Measurements from ENCODE around the gene PACSIN2. TPM values are rescaled to one million over a fixed set of nuclear protein-coding genes. Genes with fewer than 3 reads are reported as not detected.

The PACSIN2 gene
- total and polyA plus RNA-seq, 2 of the 13 experiments (the other 11 are each of a cell fraction or from before 2014, with no cell fraction given): 54.1 to 68.8 TPM

- TF ChIP-seq ZNF780A (CRISPR knock-in tag; IDR thresholded peaks at IDR 0.05) (no peak), ZNF547 (CRISPR knock-in tag; IDR thresholded peaks at IDR 0.05) (no peak), ATF3 (CRISPR knock-in tag; IDR thresholded peaks at IDR 0.05) (no peak), ATF4 (CRISPR knock-in tag; IDR thresholded peaks at IDR 0.05) (no peak), ATF6 (CRISPR knock-in tag; conservative IDR thresholded peaks at IDR 0.05) (no peak), ZXDC (CRISPR knock-in tag; IDR thresholded peaks at IDR 0.05) (no peak), GLI4 (CRISPR knock-in tag; IDR thresholded peaks at IDR 0.05; ENCODE audit: borderline replicate concordance) (no peak), KDM3A (CRISPR knock-in tag; IDR thresholded peaks at IDR 0.05; ENCODE audit: low read depth) (no peak), HNF1B (CRISPR knock-in tag; IDR thresholded peaks at IDR 0.05) (no peak), HES4 (CRISPR knock-in tag; IDR thresholded peaks at IDR 0.05; ENCODE audit: borderline replicate concordance) (no peak)
- TF ChIP-seq, protein P1, sequence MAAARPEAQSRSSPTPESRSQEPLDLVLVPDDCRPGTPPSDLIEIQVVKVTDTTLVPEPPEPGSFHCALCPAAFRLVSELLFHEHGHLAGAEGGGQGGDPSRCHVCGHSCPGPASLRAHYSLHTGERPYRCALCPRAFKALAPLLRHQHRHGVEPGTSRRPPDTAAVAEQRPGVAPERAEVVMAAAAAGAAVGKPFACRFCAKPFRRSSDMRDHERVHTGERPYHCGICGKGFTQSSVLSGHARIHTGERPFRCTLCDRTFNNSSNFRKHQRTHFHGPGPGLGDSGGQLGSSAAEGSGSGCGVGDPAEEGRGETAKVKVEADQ (CRISPR knock-in tag; IDR thresholded peaks at IDR 0.05; ENCODE audit: borderline replicate concordance): no peak
- TF ChIP-seq, protein P2, sequence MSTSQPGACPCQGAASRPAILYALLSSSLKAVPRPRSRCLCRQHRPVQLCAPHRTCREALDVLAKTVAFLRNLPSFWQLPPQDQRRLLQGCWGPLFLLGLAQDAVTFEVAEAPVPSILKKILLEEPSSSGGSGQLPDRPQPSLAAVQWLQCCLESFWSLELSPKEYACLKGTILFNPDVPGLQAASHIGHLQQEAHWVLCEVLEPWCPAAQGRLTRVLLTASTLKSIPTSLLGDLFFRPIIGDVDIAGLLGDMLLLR (CRISPR knock-in tag; IDR thresholded peaks at IDR 0.05): 0 out of 2 replicates have a peak, but pooled peaks have one; percentile 20
- TF ChIP-seq, protein P3, sequence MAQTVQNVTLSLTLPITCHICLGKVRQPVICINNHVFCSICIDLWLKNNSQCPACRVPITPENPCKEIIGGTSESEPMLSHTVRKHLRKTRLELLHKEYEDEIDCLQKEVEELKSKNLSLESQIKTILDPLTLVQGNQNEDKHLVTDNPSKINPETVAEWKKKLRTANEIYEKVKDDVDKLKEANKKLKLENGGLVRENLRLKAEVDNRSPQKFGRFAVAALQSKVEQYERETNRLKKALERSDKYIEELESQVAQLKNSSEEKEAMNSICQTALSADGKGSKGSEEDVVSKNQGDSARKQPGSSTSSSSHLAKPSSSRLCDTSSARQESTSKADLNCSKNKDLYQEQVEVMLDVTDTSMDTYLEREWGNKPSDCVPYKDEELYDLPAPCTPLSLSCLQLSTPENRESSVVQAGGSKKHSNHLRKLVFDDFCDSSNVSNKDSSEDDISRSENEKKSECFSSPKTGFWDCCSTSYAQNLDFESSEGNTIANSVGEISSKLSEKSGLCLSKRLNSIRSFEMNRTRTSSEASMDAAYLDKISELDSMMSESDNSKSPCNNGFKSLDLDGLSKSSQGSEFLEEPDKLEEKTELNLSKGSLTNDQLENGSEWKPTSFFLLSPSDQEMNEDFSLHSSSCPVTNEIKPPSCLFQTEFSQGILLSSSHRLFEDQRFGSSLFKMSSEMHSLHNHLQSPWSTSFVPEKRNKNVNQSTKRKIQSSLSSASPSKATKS (CRISPR knock-in tag; IDR thresholded peaks at IDR 0.05): no peak
Measured at GRCh38 chr22:43060183-43060582, 45.2 kb upstream of the PACSIN2 start (continued).
